ENCODE data around the gene RADX.

DNA sequence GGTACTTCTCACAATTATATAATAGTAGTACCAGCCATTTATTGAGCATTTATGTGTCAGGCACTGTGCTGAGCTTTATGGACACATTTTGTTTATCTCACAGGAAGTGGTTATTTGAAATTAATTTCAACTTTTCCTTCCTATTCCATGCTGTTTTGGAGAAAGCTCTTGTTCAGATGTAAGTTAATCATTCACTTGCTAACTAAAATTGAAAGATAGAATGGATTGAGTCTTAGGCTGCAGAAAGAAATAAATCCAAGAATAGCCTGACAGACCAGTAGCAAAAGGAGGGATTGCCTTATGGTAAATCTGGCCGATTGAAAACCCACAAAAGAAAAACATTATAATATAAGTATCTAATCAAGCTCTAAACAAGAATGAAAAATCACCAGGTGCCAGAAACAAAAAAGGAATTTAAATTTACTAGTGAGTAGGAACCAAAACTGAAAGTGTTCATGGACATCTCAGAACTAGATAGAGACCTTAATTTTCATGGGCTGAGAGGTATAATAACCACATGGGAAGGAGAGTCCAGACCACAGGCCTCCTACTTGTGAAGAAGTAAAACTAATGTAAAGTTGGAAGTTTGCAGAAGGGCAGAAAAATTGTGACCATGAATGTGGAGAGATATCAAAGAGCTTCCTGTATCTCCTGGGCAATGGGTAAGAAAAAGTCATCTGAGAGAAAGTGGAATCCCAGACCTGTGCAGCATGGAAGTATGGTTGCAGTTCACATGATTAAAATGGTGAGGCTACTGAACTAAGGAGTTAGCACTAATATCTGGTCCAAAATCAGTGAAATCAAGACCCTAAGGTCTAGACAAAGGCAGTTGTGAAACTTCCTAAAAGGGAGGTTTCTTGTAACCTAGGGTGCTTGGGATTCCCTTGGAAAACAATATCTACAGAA is 38.0 kb downstream of the RADX start:
- TF ChIP-seq POLR2A (IDR thresholded peaks at IDR 0.05), result no peak
- TF ChIP-seq, protein P1, sequence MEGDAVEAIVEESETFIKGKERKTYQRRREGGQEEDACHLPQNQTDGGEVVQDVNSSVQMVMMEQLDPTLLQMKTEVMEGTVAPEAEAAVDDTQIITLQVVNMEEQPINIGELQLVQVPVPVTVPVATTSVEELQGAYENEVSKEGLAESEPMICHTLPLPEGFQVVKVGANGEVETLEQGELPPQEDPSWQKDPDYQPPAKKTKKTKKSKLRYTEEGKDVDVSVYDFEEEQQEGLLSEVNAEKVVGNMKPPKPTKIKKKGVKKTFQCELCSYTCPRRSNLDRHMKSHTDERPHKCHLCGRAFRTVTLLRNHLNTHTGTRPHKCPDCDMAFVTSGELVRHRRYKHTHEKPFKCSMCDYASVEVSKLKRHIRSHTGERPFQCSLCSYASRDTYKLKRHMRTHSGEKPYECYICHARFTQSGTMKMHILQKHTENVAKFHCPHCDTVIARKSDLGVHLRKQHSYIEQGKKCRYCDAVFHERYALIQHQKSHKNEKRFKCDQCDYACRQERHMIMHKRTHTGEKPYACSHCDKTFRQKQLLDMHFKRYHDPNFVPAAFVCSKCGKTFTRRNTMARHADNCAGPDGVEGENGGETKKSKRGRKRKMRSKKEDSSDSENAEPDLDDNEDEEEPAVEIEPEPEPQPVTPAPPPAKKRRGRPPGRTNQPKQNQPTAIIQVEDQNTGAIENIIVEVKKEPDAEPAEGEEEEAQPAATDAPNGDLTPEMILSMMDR (IDR thresholded peaks at IDR 0.05), result no peak

Measured in esophagus squamous epithelium (tissue), 4 donors.